DOHH2 (cell line): Measurements from ENCODE around the gene ITPK1.

Experiments used
- CTCF ChIP-seq: fragments of 200-600 bp; sonication (generic); IDR thresholded peaks from one replicate; pipeline ENCODE4 v1.5.1; 2014; ENCODE audit warnings: antibody characterized with exemption, mild to moderate bottlenecking, low read depth, low read length; ENCODE audit not compliant: poor library complexity, severe bottlenecking
- EZH2phosphoT487 ChIP-seq: fragments of 200-600 bp; sonication (generic); IDR thresholded peaks from 2 replicates; pipeline ENCODE4 v1.6.1; 2017; ENCODE audit warnings: borderline replicate concordance, mild to moderate bottlenecking, antibody characterized with exemption, low read length, moderate library complexity, mixed read lengths

GRCh38 chr14:93161411-93161940 is 45.8 kb upstream of the ITPK1 start:
- TF ChIP-seq CTCF (no peak), EZH2phosphoT487 (no peak)
